Esophagus muscularis mucosa (tissue), 4 donors: ENCODE data around the gene NEURL1B. TPM values are rescaled to one million over a fixed set of nuclear protein-coding genes. Genes with fewer than 3 reads are reported as not detected.

Source experiments
- DNase-seq: peaks from one replicate; pipeline ENCODE4 v3.0.0-alpha.2; 2017; ENCODE audit errors: extremely low spot score
- H3K27ac ChIP-seq, 4 donors: fragments of 200-600 bp; sonication (generic); replicated peaks in 1 of 4; 1 replicate in 3 of 4; 2 replicates in 1 of 4; pipeline ENCODE4 v1.5.1; 2016 to 2019; ENCODE audit warnings: mild to moderate bottlenecking in 1 of 4
- H3K27me3 ChIP-seq, 4 donors: fragments of 200-600 bp; sonication (generic); one replicate each; pipeline versions ENCODE4 v1.5.1 to v1.6.0; 2016 to 2019
- H3K36me3 ChIP-seq, 4 donors: fragments of 200-600 bp; sonication (generic); one replicate each; pipeline ENCODE4 v1.5.1; 2016 to 2019
- H3K4me1 ChIP-seq, 4 donors: fragments of 200-600 bp; sonication (generic); one replicate each; pipeline ENCODE4 v1.5.1; 2016 to 2019
- H3K4me3 ChIP-seq, 4 donors: fragments of 200-600 bp; sonication (generic); 1 replicate in 2 of 4; 2 replicates in 2 of 4; pipeline ENCODE4 v1.5.1; 2016 to 2019; ENCODE audit warnings: mild to moderate bottlenecking in 4 of 4, moderate library complexity in 1 of 4
- H3K9me3 ChIP-seq, 4 donors: fragments of 200-600 bp; sonication (generic); 1 replicate in 3 of 4; 2 replicates in 1 of 4; pipeline ENCODE4 v1.5.1; 2016 to 2019
- EP300 ChIP-seq: sonication (generic); formaldehyde crosslinking; IDR thresholded peaks from one replicate; pipeline ENCODE4 v1.6.1; 2017; ENCODE audit warnings: antibody characterized with exemption
- POLR2A ChIP-seq: fragments of 450-650 bp; IDR thresholded peaks from one replicate; pipeline ENCODE4 v1.6.1; 2017; ENCODE audit warnings: antibody characterized with exemption, moderate library complexity, mild to moderate bottlenecking, low read depth
- POLR2AphosphoS5 ChIP-seq, 2 donors: sonication (generic); formaldehyde crosslinking; IDR thresholded peaks; one replicate each; pipeline ENCODE4 v1.6.1; 2017; ENCODE audit warnings: antibody characterized with exemption in 2 of 2
- WGBS: methylation state at CpG from one replicate; pipeline ENCODE4 v1.1.5; 2018; 5-methylcytosine and 5-hydroxymethylcytosine counted together
- intact Hi-C: fragments of 100-400 bp; cut with DNase I; formaldehyde crosslinking; loops from one replicate; pipeline ENCODE4 v1.15.1; 2023
- total RNA-seq, 4 donors: library from RNA; depleted of rRNA; stranded (reverse); fragments of >200 nt; gene quantifications; one replicate each; pipeline versions ENCODE4 v1.1.0 to v1.2.1, GENCODE V29; 2016
- TF ChIP-seq, protein P1 (sequence below), 3 experiments: fragments of 200-600 bp in 2 of 3; fragments of 450-650 bp in 1 of 3; sonication (generic) in 2 of 3; IDR thresholded peaks; one replicate each; pipeline ENCODE4 v1.5.1; 2017 to 2019; ENCODE audit warnings: antibody characterized with exemption in 3 of 3, mild to moderate bottlenecking in 2 of 3, moderate library complexity in 1 of 3

NEURL1B gene
- total RNA-seq, 4 donors from 2014 or later = 34.1 to 87.1 (median 60.2) TPM

DNA sequence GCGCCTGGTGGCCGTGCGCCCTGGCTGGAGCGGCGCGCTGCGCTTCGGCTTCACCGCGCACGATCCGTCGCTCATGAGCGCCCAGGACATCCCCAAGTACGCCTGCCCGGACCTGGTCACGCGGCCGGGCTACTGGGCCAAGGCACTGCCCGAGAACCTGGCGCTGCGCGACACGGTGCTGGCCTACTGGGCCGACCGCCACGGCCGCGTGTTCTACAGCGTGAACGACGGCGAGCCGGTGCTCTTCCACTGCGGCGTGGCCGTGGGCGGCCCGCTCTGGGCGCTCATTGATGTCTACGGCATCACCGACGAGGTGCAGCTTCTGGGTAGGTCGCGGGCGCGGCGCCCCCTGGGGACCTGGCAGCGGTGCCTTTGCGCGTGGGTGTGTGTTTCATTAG is 28.9 kb downstream of the NEURL1B start:
- no peaks in the 10 kb centered on the region for H3K9me3 ChIP-seq
- H3K27me3 ChIP-seq = no peaks in the 10 kb centered on the region
- no peak overlapping the region for H3K4me3 ChIP-seq
- no peak for DNase-seq
- H3K27ac ChIP-seq = peak overlapping the region in 1 of 4 donors; percentile 81
- 81% methylated on average over 29 of the region's 51 CpGs for WGBS
- intact Hi-C loops = no loop called here
- TF ChIP-seq EP300 (no peak), POLR2AphosphoS5 (IDR thresholded peaks at IDR 0.05) (no peak), POLR2A (no peak)
- TF ChIP-seq, protein P1, sequence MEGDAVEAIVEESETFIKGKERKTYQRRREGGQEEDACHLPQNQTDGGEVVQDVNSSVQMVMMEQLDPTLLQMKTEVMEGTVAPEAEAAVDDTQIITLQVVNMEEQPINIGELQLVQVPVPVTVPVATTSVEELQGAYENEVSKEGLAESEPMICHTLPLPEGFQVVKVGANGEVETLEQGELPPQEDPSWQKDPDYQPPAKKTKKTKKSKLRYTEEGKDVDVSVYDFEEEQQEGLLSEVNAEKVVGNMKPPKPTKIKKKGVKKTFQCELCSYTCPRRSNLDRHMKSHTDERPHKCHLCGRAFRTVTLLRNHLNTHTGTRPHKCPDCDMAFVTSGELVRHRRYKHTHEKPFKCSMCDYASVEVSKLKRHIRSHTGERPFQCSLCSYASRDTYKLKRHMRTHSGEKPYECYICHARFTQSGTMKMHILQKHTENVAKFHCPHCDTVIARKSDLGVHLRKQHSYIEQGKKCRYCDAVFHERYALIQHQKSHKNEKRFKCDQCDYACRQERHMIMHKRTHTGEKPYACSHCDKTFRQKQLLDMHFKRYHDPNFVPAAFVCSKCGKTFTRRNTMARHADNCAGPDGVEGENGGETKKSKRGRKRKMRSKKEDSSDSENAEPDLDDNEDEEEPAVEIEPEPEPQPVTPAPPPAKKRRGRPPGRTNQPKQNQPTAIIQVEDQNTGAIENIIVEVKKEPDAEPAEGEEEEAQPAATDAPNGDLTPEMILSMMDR (IDR thresholded peaks at IDR 0.05) = no peak
- H3K36me3 ChIP-seq = peaks cover 0 to 49% (median 29%) of the 10 kb centered on the region in 4 donors
- H3K4me1 ChIP-seq = peaks cover 40 to 64% (median 61%) of the 10 kb centered on the region in 4 donors

DNA sequence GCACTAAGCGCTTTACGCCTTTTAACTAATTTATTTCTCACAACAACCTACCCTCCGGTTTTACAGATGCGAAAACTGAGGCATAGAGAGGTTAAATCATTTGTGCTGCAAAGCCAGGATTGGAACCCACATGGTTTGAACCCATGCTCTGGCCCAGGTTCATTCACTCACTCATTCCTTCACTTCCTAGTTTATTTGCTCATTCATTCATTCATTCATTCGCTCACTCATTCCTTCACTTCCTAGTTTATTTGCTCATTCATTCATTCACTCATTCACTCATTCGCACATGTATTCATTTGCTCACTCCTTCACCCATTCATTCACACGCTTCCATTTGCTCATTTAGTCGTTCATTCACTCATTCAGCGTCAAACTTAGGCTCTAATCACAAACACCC is 29.4 kb downstream of the NEURL1B start:
- peaks cover 35 to 64% (median 61%) of the 10 kb centered on the region in 4 donors for H3K4me1 ChIP-seq
- no peak for DNase-seq
- intact Hi-C loops = no loop called here
- TF ChIP-seq EP300 (no peak), POLR2A (no peak), POLR2AphosphoS5 (IDR thresholded peaks at IDR 0.05) (no peak)
- TF ChIP-seq, protein P1 (IDR thresholded peaks at IDR 0.05) = no peak
- H3K27ac ChIP-seq = peak overlapping the region in 1 of 4 donors; percentile 81
- H3K27me3 ChIP-seq = no peaks in the 10 kb centered on the region
- H3K4me3 ChIP-seq = no peak overlapping the region
- H3K36me3 ChIP-seq = peaks cover 0 to 53% (median 31%) of the 10 kb centered on the region in 4 donors
- H3K9me3 ChIP-seq = no peaks in the 10 kb centered on the region
- WGBS = 94% methylated on average over 9 of the region's 9 CpGs

DNA sequence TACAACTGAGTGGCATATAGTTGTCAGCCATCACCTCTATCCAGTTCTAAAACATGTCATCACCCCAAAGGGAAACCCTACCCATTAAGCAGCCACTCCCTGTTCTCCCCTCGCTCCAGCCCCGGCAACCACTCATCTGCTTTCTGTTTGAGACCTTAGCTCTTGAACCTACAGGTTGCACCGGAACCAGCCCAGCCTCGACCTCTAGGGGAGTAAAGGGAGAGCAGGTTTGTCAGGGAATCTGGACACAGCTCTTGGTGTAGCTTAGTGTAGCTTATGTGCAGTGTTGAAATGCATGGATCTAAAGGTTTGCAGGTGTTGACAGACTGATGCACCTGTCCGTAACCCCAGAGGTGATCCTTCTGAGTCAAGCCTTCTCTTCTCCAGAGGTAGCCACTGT is 30.0 kb downstream of the NEURL1B start:
- H3K9me3 ChIP-seq = no peaks in the 10 kb centered on the region
- TF ChIP-seq, protein P1 (IDR thresholded peaks at IDR 0.05) = no peak
- TF ChIP-seq EP300 = no peak
- TF ChIP-seq POLR2AphosphoS5 (IDR thresholded peaks at IDR 0.05) = no peak
- TF ChIP-seq POLR2A = no peak
- no peak for DNase-seq
- no peak overlapping the region for H3K4me3 ChIP-seq
- no peaks in the 10 kb centered on the region for H3K27me3 ChIP-seq
- intact Hi-C loops = no loop called here
- peaks cover 29 to 61% (median 57%) of the 10 kb centered on the region in 4 donors for H3K4me1 ChIP-seq
- H3K36me3 ChIP-seq = peaks cover 0 to 55% (median 31%) of the 10 kb centered on the region in 4 donors
- WGBS = 93% methylated on average over 5 of the region's 5 CpGs
- no peak overlapping the region for H3K27ac ChIP-seq

DNA sequence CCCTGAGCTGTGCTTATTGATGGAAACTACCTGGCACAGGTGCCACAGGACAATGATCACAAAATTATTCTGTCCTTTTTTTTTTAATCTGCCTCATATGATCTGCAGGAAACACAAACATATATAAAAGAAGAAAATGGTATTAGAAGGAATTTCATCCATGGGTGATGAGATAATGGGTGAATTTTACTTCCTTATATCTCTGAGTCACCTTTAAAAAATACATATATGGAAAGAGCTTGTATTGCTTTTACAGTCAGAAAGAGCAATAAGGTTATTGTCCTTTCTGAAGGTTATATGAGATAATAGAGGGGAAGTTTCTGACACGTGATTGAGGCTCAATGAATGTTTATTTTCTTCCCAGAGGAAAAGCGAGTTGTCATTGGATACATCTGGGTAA is 31.6 kb downstream of the NEURL1B start:
- intact Hi-C loops = no loop called here
- Histone ChIP-seq H3K27ac (no peak overlapping the region), H3K36me3 (peaks cover 0 to 71% (median 40%) of the 10 kb centered on the region in 4 donors), H3K4me3 (no peak overlapping the region), H3K27me3 (no peaks in the 10 kb centered on the region), H3K4me1 (peaks cover 35 to 63% (median 54%) of the 10 kb centered on the region in 4 donors), H3K9me3 (no peaks in the 10 kb centered on the region)
- 41% methylated on average over 2 of the region's 2 CpGs for WGBS
- DNase-seq = no peak
- TF ChIP-seq POLR2A = no peak
- TF ChIP-seq, protein P1 (IDR thresholded peaks at IDR 0.05) = no peak

DNA sequence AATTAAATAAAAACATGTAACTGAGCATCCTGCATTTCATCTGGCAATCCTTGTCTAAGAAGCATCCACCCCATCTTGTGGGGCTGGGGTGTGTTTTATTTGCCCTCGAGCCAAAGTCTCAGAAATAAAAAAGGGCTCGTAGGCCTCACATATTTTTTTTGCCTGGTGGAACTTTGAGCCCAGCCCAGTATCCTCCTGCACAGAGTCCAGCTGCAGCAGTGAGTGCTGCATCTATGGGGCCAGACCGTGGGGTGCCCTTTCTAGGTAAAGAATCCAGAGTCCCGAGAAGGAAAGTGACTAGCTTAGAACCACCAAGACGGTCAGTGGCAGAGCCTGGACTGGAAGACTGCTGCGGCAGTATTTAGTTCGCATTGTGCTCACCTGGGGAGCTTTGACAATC is 33.1 kb downstream of the NEURL1B start:
- Histone ChIP-seq H3K4me1 (peaks cover 30 to 61% (median 54%) of the 10 kb centered on the region in 4 donors), H3K4me3 (no peak overlapping the region), H3K36me3 (peaks cover 0 to 75% (median 43%) of the 10 kb centered on the region in 4 donors), H3K27ac (peak overlapping the region in 1 of 4 donors; percentile 19), H3K27me3 (no peaks in the 10 kb centered on the region), H3K9me3 (no peaks in the 10 kb centered on the region)
- intact Hi-C loops = no loop called here
- DNase-seq = no peak
- 73% methylated on average over 7 of the region's 7 CpGs for WGBS
- no peak for TF ChIP-seq POLR2A
- no peak for TF ChIP-seq POLR2AphosphoS5 (IDR thresholded peaks at IDR 0.05)
- no peak for TF ChIP-seq EP300
- TF ChIP-seq, protein P1 (IDR thresholded peaks at IDR 0.05) = no peak
